Right lobe of liver (tissue), 4 donors: ENCODE data around the gene PLEKHS1.

Experiments used
- POLR2A ChIP-seq: fragments of 450-650 bp; IDR thresholded peaks from one replicate; pipeline ENCODE4 v1.6.1; 2017; ENCODE audit warnings: antibody characterized with exemption, mild to moderate bottlenecking
- TF ChIP-seq, protein P1 (sequence below), 4 donors: fragments of 200-600 bp in 3 of 4; fragments of 450-650 bp in 1 of 4; IDR thresholded peaks; one replicate each; pipeline versions ENCODE4 v1.5.1 to v1.8.0; 2016 to 2022; ENCODE audit warnings: antibody characterized with exemption in 4 of 4, mild to moderate bottlenecking in 2 of 4
- donor health status: DM: no; HTN: no; CAD: no.
- donor health status: DM: no; HTN: no; CAD: no.
- donor health status: DM: no; HTN: yes; CAD: no.

- TF ChIP-seq, protein P1, sequence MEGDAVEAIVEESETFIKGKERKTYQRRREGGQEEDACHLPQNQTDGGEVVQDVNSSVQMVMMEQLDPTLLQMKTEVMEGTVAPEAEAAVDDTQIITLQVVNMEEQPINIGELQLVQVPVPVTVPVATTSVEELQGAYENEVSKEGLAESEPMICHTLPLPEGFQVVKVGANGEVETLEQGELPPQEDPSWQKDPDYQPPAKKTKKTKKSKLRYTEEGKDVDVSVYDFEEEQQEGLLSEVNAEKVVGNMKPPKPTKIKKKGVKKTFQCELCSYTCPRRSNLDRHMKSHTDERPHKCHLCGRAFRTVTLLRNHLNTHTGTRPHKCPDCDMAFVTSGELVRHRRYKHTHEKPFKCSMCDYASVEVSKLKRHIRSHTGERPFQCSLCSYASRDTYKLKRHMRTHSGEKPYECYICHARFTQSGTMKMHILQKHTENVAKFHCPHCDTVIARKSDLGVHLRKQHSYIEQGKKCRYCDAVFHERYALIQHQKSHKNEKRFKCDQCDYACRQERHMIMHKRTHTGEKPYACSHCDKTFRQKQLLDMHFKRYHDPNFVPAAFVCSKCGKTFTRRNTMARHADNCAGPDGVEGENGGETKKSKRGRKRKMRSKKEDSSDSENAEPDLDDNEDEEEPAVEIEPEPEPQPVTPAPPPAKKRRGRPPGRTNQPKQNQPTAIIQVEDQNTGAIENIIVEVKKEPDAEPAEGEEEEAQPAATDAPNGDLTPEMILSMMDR (IDR thresholded peaks at IDR 0.05), result no peak
- no peak for TF ChIP-seq POLR2A
Observed at GRCh38 chr10:113775686-113776294, 24.3 kb downstream of the PLEKHS1 start.
